ENCODE measurements around the gene BAAT. TPM values are rescaled to one million over a fixed set of nuclear protein-coding genes. Genes with fewer than 3 reads are reported as not detected.
A peak's percentile ranks its signal among the peaks of the same experiment; 100 is the strongest.

Gene BAAT
- total and polyA plus RNA-seq, 3 donors from 2014 or later: 0.13 to 0.31 TPM; not detected in 1

DNA sequence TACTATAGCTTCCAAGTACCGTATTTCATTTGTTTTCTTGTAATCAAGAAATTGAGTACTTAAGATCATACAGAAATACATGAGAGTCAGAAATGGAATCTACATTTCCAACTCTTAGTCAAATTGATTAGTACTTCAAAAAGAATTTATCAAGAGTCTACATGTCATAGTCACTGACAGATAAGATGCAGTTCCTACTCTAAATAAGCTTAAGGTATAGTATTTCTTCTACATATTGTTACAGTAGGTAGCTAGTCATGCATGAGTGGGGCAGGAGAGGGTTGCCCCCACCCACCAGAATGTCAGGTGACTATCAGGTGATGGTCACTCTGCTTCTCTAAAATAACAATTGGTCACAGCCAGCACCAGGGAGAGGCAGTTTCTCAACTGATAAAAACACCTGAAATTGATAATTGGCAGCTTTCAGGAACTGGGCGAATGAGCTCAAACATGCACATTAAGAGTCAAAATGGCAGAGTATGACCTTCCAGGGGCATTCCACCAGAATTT lies 2.9 kb downstream of the BAAT start:
- 86 to 88% methylated on average over 2 of the region's 2 CpGs for WGBS, 2 donors

GRCh38 chr9:101381118-101381517 lies 3.7 kb downstream of the BAAT start:
- no peak overlapping the region for H3K4me3 ChIP-seq
- H3K36me3 ChIP-seq (ENCODE audit: low read depth, missing control alignments): no peaks in the 10 kb centered on the region
- DNase-seq: no peak
- no peaks in the 10 kb centered on the region for H3K9me3 ChIP-seq
- peaks cover 5% of the 10 kb centered on the region for H3K4me1 ChIP-seq
- TF ChIP-seq CTCF (IDR thresholded peaks at IDR 0.05) (no peak), POLR2A (IDR thresholded peaks at IDR 0.05) (no peak)
- 94 to 100% methylated on average over 3 of the region's 3 CpGs for WGBS, 2 donors
- intact Hi-C loops (cut with DNase I; ENCODE audit: low total_unique reads): loop anchor here (10.0 kb wide), 1 partner anchor 84 kb away; no protein-coding TSS in a partner anchor
- H3K27me3 ChIP-seq: no peaks in the 10 kb centered on the region
- no peak overlapping the region for H3K27ac ChIP-seq

More for the DNA sequence above, 2.9 kb downstream of the BAAT start:
- TF ChIP-seq CTCF (IDR thresholded peaks at IDR 0.05) (no peak), POLR2A (IDR thresholded peaks at IDR 0.05) (no peak)
- H3K27me3 ChIP-seq: no peaks in the 10 kb centered on the region
- no peak overlapping the region for H3K4me3 ChIP-seq
- intact Hi-C loops (cut with DNase I; ENCODE audit: low total_unique reads): loop anchor here (10.0 kb wide), 1 partner anchor 83 kb away; no protein-coding TSS in a partner anchor
- peaks cover 5% of the 10 kb centered on the region for H3K4me1 ChIP-seq
- no peak for DNase-seq
- no peaks in the 10 kb centered on the region for H3K9me3 ChIP-seq
- H3K36me3 ChIP-seq (ENCODE audit: low read depth, missing control alignments): no peaks in the 10 kb centered on the region
- no peak overlapping the region for H3K27ac ChIP-seq

DNA sequence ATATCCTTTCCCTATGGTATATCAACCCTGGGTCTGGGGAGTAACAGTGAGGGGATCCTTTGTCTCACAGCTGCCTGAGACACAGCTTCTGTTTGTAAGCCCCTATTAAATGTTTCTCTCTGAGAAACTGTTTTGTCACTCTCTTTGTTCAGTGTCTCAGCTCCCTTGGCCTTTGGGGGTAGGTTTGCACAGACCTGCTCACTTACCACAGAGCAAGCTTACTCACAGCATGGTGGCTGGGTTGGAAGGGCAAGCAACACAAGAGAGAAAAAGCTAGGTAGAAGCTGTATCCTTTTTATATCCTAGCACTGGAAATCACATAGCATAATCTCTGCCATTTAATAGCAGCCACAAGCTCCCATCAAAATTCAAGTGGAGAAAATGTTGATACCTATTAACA lies 4.5 kb downstream of the BAAT start:
- Histone ChIP-seq H3K9me3 (no peaks in the 10 kb centered on the region), H3K36me3 (ENCODE audit: low read depth, missing control alignments) (no peaks in the 10 kb centered on the region), H3K27ac (no peak overlapping the region), H3K4me3 (no peak overlapping the region), H3K4me1 (peaks cover 5% of the 10 kb centered on the region), H3K27me3 (no peaks in the 10 kb centered on the region)
- intact Hi-C loops (cut with DNase I; ENCODE audit: low total_unique reads): loop anchor here (10.0 kb wide), 1 partner anchor 85 kb away; no protein-coding TSS in a partner anchor
- DNase-seq: no peak
- TF ChIP-seq POLR2A (IDR thresholded peaks at IDR 0.05): no peak
- TF ChIP-seq CTCF (IDR thresholded peaks at IDR 0.05): no peak

- H3K36me3 ChIP-seq (ENCODE audit: low read depth, missing control alignments): no peaks in the 10 kb centered on the region
- TF ChIP-seq CTCF (IDR thresholded peaks at IDR 0.05) (no peak), POLR2A (IDR thresholded peaks at IDR 0.05) (no peak)
- no peak overlapping the region for H3K27ac ChIP-seq
- 26 to 34% methylated on average over 6 of the region's 6 CpGs for WGBS, 2 donors
- H3K27me3 ChIP-seq: no peaks in the 10 kb centered on the region
- no peaks in the 10 kb centered on the region for H3K9me3 ChIP-seq
- peak overlapping the region in 1 of 2 donors; percentile 12 for H3K4me3 ChIP-seq
- intact Hi-C loops (cut with DNase I; ENCODE audit: low total_unique reads): no loop called here
- DNase-seq: peak; percentile 96
- H3K4me1 ChIP-seq: peaks cover 5% of the 10 kb centered on the region
These were observed 8.5 kb downstream of the BAAT start for GRCh38 chr9:101376111-101376848.

Data from testis (tissue), 3 donors.